ENCODE results near the gene KRT9.
"Not testable (repeated sequence)": the region's sequence is repeated elsewhere in the genome, so short reads cannot be mapped to it uniquely, and the experiment has no call there.

KRT9 gene

GRCh38 chr17:41593306-41593981 lies 21.6 kb upstream of the KRT9 start:
- no peak for TF ChIP-seq POLR2A (IDR thresholded peaks at IDR 0.05; ENCODE audit: low read depth, low read length)
- TF ChIP-seq POLR2AphosphoS5 (IDR thresholded peaks at IDR 0.05; ENCODE audit: low read depth, low read length), result no peak
- TF ChIP-seq TAF1 (IDR thresholded peaks at IDR 0.05; ENCODE audit: borderline replicate concordance, low read depth, low read length), result no peak
- DNase-seq (ENCODE audit: insufficient read length) (no peak), FAIRE-seq (no peak)

GRCh38 chr17:41592601-41593305 lies 20.9 kb upstream of the KRT9 start:
- no peak for DNase-seq (ENCODE audit: insufficient read length)
- TF ChIP-seq POLR2A (IDR thresholded peaks at IDR 0.05; ENCODE audit: low read depth, low read length) (no peak), TAF1 (IDR thresholded peaks at IDR 0.05; ENCODE audit: borderline replicate concordance, low read depth, low read length) (no peak), POLR2AphosphoS5 (IDR thresholded peaks at IDR 0.05; ENCODE audit: low read depth, low read length) (no peak)
- no peak for FAIRE-seq

GRCh38 chr17:41589301-41589700 lies 17.4 kb upstream of the KRT9 start:
- TF ChIP-seq TAF1 (IDR thresholded peaks at IDR 0.05; ENCODE audit: borderline replicate concordance, low read depth, low read length) (no peak), POLR2AphosphoS5 (IDR thresholded peaks at IDR 0.05; ENCODE audit: low read depth, low read length) (no peak)
- FAIRE-seq (no peak), DNase-seq (ENCODE audit: insufficient read length) (no peak)

GRCh38 chr17:41588126-41588810 lies 16.4 kb upstream of the KRT9 start:
- FAIRE-seq (no peak), DNase-seq (ENCODE audit: insufficient read length) (no peak)
- TF ChIP-seq POLR2A (IDR thresholded peaks at IDR 0.05; ENCODE audit: low read depth, low read length) (no peak), POLR2AphosphoS5 (IDR thresholded peaks at IDR 0.05; ENCODE audit: low read depth, low read length) (no peak), TAF1 (IDR thresholded peaks at IDR 0.05; ENCODE audit: borderline replicate concordance, low read depth, low read length) (no peak)

GRCh38 chr17:41586863-41587495 lies 15.1 kb upstream of the KRT9 start, which contains the start of gene KRT14:
TSS of gene KRT14 (minus strand) at chr17:41586895. CDS start at chr17:41586834, 61 bp downstream.
- no peak for FAIRE-seq
- TF ChIP-seq TAF1 (IDR thresholded peaks at IDR 0.05; ENCODE audit: borderline replicate concordance, low read depth, low read length) (no peak), POLR2AphosphoS5 (IDR thresholded peaks at IDR 0.05; ENCODE audit: low read depth, low read length) (no peak), POLR2A (IDR thresholded peaks at IDR 0.05; ENCODE audit: low read depth, low read length) (no peak)
- DNase-seq (ENCODE audit: insufficient read length), result no peak

GRCh38 chr17:41585301-41586056 lies 13.6 kb upstream of the KRT9 start:
- FAIRE-seq (no peak), DNase-seq (ENCODE audit: insufficient read length) (no peak)
- TF ChIP-seq POLR2A (IDR thresholded peaks at IDR 0.05; ENCODE audit: low read depth, low read length) (no peak), POLR2AphosphoS5 (IDR thresholded peaks at IDR 0.05; ENCODE audit: low read depth, low read length) (no peak), TAF1 (IDR thresholded peaks at IDR 0.05; ENCODE audit: borderline replicate concordance, low read depth, low read length) (no peak)

GRCh38 chr17:41584331-41584927 lies 12.6 kb upstream of the KRT9 start:
- FAIRE-seq; DNase-seq (ENCODE audit: insufficient read length): not testable (repeated sequence)

- no peak for FAIRE-seq
These were observed 11.6 kb upstream of the KRT9 start for GRCh38 chr17:41583137-41584127.

GRCh38 chr17:41582061-41582968 lies 10.5 kb upstream of the KRT9 start:
- FAIRE-seq; DNase-seq (ENCODE audit: insufficient read length): not testable (repeated sequence)

More at GRCh38 chr17:41583137-41584127, 11.6 kb upstream of the KRT9 start:
- DNase-seq (ENCODE audit: insufficient read length), result no peak
- TF ChIP-seq POLR2AphosphoS5 (IDR thresholded peaks at IDR 0.05; ENCODE audit: low read depth, low read length) (no peak), POLR2A (IDR thresholded peaks at IDR 0.05; ENCODE audit: low read depth, low read length) (no peak), TAF1 (IDR thresholded peaks at IDR 0.05; ENCODE audit: borderline replicate concordance, low read depth, low read length) (no peak)

Measured in GM12892 (cell line).